Left colon (tissue), 2 donors: ENCODE measurements around the gene EDIL3. TPM values are rescaled to one million over a fixed set of nuclear protein-coding genes. Genes with fewer than 3 reads are reported as not detected.
"Not testable (repeated sequence)": the region's sequence is repeated elsewhere in the genome, so short reads cannot be mapped to it uniquely, and the experiment has no call there.

Experiments used
- ATAC-seq: fragments of 200-7000 bp; cut with Tn5 transposase; one replicate; pipeline ENCODE4 v1.9.1; 2020; ENCODE audit warnings: mild to moderate bottlenecking, moderate library complexity
- DNase-seq, 2 donors: peaks; one replicate each; pipeline ENCODE4 v3.0.0-alpha.2; 2020
- intact Hi-C, 2 donors: fragments of 100-400 bp; cut with DNase I in 1 of 2; cut with micrococcal nuclease in 1 of 2; formaldehyde crosslinking; loops; one replicate each; pipeline versions ENCODE4 v1.11.2 to v1.14.0; 2022; cut with DNase I, micrococcal nuclease
- total RNA-seq, 2 donors: library from RNA; stranded (reverse); fragmentation: NEBNext Ultra II Directional; extraction: Animal tissue kit (Norgen Biotek cat#: 25700); gene quantifications; one replicate each; pipeline ENCODE4 v1.2.1, GENCODE V29; 2021
- donor health status: DM: no; HTN: no; CAD: no.
- donor health status: DM: yes; HTN: yes; CAD: no.

EDIL3 gene
- total RNA-seq, 2 donors from 2014 or later, result 38.1 to 48.7 TPM

DNA sequence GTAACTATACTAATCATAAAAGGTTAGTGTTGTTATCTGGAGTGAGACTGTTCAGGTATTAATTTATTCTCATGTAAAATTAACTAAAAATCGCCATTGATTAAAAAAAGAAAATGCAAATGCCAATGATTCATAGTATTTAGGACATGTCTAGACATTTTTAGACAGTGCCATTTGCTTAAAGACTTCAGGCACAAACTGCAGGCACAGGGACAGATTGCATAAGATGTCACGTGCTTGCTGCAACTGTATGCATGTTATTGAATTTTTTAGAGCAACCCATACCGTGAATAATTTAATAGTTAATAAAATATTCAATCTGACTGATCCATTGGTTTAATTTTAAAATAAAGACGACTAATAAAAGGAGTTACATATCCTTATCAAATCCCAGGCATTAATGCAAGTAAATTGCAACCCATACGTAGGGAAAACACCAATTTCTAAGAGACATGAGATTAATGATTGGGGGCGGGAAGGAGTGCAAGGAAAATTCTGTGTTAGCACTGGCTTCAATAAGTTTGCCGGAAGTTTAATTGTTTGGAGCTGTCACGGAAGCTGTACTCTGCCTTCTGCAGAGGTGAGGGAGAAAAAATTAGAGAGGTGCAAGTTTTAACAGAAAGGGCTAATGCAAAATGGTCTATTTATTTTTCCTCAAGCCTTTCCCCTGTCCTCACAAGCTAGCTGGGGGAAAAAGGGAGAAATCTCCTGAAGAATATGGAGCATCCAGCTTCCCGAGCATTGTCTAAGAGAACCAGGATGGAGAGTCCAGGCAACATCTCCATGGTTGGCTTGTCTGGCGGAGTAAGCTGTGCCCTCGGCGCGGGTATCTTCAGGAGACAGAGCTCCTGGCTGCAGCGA lies 2.9 kb downstream of the EDIL3 start:
- DNase-seq, result peak in 1 of 2 donors; percentile 10
- intact Hi-C loops, result no loop called here

DNA sequence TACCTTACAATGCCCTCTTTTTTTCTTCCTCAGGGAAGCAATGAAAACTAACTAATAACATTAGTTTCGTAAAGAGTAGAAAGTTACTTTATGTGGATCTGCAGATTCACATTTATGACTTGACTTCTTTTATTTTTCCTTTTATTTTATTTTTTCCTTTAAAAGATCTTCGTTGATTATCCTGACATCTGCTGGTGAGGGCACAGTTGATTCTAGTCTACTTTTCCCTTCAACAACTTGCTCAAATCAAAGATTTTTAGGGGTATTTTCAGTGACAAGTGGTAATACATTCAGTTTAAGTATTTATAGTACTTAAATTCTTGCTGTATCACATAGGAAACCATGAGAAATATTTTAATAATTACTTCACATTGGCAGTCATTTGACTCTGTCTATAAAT lies 4.9 kb downstream of the EDIL3 start:
- intact Hi-C loops, result no loop called here
- DNase-seq, result no peak
- ATAC-seq, result no peak

More for the DNA sequence above, 2.9 kb downstream of the EDIL3 start:
- peak; percentile 1 for ATAC-seq

DNA sequence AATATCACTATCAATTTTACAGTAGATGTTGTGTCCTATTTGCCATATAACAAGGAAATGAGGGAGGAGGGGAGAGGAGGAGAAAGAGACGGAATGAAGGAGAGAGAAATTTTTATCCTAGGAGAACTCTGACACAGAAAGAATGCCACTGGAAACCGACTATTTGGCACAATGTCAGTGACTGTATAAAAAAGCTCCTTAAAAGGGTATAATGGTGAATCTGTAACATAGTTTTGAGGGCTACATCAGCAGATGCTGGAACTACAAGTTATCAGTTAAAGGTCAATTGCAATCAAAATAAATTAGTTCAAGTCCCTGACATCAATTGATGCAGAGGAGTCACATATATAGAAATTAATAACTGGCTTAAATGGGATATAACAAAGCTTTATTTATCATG lies 5.7 kb downstream of the EDIL3 start:
- intact Hi-C loops, result no loop called here
- DNase-seq (no peak), ATAC-seq (no peak)

DNA sequence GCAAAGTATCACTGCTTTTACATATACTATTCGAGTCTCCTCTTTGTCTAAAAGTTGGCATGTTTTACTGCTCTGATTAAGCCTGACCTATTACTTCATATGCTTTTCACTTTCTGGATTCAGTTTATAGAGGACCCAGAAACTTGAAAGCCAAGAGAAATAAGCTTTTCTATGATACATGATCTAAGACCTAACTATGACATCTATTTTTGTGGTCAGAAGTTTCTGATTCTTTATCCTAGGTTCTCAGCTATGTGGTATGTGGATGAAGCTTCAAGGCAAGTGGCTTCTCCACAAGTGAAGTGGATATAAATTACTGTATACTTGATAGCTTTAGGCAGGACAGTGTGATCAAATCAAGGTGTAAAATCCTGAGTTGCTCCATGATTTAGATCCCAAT lies 6.3 kb downstream of the EDIL3 start:
- DNase-seq (no peak), ATAC-seq (no peak)
- intact Hi-C loops, result no loop called here

DNA sequence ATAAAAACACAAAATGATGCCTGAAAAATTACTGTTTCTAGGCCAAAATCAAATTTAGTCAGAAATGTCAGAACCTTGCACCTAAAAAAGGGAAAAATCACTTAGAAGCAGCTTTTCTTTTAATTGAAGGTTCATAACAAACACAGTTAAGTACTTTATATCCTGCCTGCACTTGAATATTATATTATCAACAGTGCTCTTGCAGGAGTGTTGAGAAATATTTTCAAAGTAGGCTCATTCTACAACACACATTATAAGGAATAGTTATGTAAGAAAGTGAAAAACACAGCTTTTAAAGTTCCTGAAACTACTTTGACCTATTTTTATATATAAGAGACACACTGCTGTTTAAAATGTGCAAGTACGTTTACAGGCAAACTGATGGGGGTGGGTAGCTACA lies 8.3 kb downstream of the EDIL3 start:
- DNase-seq (no peak), ATAC-seq (no peak)
- intact Hi-C loops, result no loop called here

DNA sequence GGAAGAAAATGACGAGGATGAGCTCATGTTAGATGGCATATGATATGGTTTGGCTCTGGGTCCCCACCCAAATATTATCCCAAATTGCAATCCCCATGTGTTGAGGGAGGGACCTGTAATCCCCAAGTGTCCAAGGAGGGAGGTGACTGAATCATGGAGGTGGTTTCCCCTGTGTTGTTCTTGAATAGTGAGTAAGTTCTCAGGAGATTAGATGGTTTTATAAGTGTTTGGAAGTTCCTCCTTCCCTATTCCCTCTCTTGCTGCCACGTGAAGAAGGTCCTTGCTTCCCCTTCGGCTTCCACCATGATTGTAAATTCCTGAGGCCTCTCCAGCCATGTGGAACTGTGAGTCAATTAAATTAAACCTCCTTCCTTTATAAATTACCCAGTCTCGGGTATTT lies 10.1 kb downstream of the EDIL3 start:
- DNase-seq (no peak), ATAC-seq (no peak)
- intact Hi-C loops, result no loop called here

DNA sequence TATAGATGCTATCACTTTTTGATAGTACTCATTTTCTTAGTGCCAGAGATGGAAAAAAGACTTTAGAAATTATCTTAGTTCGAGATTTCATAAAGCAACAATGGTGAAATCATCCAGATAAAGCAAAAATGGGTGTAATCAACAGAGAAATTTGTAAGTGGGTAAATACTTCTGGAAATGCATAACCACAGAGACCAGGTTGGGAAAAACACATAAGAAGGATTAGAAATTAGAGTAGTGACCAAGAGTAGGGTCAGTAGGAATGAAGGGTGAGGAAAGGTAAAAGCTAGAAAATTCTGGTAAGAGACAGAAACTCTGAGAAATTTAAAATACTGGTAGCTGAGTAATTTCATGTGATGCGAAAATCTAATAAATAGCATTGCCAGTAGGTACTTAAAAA lies 11.2 kb downstream of the EDIL3 start:
- ATAC-seq (no peak), DNase-seq (no peak)
- intact Hi-C loops, result no loop called here

DNA sequence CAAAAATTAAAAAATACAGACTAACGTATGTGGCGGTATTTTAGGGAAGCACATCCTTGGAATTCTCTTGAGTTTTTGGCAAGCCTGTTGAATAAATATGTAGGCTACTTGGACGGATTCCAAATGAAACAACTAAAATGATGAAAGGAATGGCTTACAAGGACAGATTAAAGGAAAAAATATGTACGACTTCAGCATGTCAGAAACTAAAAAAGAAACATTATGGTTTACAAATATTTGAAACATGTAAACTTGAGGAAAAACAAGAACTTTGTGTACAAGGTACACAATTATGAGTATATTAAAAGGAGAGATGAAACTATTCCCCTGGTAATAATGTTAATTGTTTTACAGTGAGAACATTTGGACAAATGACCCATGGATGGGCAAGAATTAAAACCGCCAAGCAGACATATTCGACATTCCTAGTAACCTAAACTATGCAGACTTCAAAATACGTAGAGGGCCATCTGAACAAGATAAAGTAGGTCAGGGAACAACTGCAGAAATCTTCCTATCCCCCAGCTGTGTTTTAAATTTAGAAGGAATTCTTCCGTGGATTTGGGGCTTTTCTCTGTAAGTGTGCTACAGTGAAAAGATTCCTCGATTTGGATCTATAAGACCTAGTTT lies 12.5 kb downstream of the EDIL3 start:
- no peak for DNase-seq
- intact Hi-C loops, result no loop called here
- no peak for ATAC-seq

DNA sequence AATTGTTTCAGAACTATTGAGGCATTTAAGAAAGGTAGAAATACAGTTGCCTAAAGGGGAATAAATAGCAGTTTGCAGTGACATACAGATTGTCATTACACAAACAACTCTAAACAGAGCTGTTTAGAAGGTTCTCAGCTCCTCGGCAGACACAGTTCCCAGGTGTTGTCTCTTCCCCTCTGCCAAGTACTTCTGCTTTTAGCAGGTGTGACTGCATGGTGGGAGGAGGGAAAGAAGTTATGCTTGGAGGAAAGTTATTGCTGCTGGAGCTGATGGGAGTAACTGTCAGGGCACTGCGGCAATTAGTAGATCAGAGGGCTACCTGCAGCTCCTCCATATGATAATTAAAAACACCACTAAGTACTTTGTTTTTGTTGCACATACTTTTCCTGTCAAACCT lies 14.5 kb downstream of the EDIL3 start:
- intact Hi-C loops, result no loop called here
- no peak for DNase-seq
- peak; percentile 79 for ATAC-seq

DNA sequence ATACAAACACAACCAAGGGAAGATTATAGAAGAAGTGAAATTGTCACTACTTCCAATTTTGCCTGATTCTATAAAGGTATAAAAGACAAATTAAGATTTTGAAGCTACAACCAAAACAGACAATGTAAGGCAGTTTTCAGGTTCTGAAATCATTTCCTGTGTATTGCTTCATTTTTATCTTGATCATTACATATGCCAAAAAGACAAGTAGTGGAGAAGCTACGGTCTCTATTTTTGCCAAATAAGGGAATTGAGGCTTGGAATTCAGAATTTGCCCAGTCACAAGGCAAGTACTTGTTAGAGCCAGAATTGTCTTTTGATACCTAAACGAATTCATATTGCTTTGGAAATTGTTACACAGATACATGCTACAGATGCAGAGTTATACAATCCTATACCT lies 20.6 kb downstream of the EDIL3 start:
- DNase-seq (no peak), ATAC-seq (no peak)
- intact Hi-C loops, result no loop called here

DNA sequence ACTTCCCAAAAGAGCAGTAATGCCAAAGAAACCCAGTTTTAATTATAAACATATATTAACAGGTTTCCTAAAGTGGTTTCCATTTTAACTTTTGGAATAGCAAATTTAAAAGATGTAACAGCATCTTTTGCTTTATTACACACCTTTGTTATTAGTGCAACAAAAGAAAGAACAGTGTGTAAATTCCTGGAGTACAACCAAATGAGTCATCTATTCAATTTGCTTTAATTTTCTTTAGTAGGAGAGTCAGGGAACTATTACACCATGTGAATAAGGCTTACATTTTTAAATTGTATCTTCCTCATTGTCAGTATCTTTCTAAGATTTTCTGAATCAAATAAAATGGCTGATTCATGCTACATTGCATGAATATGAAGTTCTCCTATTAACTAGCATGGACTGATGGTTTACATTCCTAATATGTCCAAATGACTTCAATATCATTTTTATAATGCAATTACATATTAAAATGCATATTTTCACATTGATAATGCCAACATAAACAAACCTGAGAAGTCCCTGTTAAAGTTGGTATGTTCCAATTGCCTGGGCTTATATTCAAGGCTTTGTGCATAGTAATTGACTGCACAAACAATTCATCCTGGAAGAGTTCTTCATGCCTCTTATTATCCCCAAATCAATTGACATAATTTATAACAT lies 22.5 kb downstream of the EDIL3 start:
- no peak for DNase-seq
- intact Hi-C loops, result no loop called here
- no peak for ATAC-seq

DNA sequence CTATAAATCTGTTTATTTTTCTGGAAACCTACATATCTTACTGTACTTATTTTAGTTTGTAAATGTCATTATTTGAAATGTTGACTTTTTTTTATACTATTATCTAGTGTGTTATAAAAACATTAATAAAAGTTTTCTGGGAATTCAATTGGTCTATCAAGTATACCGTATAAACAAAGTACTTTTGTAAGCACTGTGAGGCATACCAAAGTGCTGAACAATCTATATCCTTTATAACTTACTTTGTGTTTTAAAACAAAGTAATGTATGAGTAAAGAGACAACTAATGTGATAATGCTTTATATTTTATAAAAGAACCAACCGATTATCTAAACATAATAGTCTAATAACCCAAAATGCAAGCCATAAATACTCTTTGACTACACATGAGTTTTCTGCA lies 23.1 kb downstream of the EDIL3 start:
- ATAC-seq, result no peak
- no peak for DNase-seq
- intact Hi-C loops, result no loop called here

DNA sequence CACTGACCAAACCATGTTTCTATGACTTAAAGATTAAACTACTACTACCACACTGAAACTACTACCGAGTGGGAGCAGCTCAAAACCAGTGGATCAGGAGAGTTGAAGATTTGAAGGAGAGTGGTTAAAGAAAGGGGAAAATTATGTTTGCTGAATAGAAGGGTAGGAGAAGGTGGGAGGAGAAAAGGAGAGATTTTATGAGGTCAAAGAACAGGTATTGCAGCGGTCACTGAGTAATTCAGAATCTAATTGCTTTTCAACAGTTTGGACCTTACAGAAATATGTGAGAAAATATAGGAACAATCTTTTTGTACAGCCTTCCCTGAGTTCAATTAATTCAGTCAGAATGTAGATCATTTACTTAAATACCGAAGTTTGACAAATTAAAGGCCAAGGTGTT lies 24.6 kb downstream of the EDIL3 start:
- DNase-seq (no peak), ATAC-seq (peak; percentile 86)
- intact Hi-C loops, result no loop called here

DNA sequence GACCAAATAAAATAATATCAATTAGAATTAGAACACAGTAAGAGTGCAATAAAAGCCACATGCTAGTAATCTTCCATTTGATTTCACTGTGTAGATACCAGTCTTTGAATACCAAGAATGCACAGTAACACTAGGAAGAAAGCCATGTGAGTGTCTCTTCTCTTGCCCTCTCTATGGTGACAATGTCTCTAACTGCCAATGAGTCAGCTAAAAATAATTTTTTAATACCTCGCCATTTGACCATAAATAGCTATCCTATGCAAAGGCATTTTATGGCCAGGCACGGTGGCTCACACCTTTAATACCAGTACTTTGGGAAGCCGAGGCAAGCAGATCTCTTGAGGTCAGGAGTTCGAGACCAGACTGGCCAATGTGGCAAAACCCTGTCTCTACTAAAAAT lies 30.6 kb downstream of the EDIL3 start:
- ATAC-seq (no peak), DNase-seq (no peak)
- intact Hi-C loops, result no loop called here

DNA sequence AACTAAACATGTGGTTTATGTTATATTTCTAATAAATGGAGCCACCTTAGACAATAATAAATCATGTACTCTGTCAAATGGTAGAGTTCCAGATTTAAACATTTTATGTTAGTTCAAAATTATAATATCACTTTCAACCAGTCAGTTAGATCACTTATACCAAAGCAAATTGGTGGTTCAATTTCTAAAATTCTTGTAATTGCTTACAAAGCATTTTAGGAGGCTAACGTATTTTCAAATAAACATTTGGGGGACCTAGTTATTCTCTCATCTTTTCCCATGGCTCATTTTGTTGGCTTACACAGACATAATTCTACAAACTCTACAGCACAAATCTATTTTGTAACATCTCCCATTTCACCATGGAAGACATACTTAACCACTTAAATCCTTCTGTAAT lies 39.9 kb downstream of the EDIL3 start:
- intact Hi-C loops, result no loop called here
- ATAC-seq (no peak), DNase-seq (no peak)

DNA sequence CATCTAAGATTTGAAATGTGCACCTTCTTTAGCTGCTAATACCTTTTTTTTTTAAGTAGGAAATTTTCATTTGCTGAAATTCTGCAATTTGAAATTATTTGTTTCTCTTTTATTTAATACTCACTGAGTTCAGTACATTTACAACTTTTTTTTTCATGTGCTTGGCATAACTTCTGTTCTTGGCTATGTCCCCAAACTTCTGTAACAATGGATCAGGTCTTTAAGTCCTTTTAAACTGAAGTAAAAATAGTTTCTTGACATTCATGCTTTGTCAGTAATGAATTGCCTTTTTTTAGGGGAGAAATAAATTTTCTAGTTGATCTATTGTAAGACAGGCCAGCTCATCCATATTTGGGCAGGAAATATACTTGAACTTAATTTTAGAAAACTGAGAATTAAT lies 41.5 kb downstream of the EDIL3 start:
- no peak for DNase-seq
- intact Hi-C loops, result no loop called here
- ATAC-seq, result no peak

DNA sequence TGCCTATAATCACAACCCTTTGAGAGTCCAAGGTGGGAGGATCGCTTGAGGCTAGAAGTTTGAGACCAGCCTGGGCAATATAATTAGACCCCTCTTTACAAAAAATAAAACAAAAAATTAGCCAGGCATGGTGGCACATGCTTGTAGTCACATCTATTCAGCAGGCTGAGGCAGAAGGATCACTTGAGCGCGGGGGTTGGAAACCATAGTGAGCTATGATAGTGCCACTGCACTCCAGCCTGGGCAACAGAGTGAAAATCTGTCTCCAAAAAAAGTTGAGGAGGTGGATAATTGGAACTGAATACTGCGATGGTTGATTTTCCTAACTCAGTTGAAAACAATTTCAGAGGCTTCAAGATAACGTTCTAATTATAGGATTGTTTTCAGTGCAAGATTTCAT lies 52.6 kb downstream of the EDIL3 start:
- intact Hi-C loops, result no loop called here
- DNase-seq (no peak), ATAC-seq (no peak)

DNA sequence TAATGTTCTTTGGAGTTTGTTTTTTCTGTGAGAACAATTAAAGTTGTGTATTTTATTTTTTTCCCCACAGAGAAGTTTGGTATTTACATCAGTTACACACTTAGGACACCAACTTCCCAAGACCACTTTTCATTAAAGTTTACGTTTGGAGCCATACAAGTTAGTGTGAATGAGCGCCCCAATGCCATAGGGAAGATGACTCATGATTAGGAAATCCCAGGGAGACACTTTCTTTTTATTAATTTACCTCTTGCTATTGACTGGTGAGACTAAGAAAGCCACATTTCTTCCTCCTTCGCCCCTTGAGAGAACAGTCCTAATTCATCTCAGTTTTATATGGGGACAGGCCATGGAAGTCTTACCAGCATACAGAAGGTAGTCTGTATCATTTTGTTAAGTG lies 57.1 kb downstream of the EDIL3 start:
- ATAC-seq, result no peak

DNA sequence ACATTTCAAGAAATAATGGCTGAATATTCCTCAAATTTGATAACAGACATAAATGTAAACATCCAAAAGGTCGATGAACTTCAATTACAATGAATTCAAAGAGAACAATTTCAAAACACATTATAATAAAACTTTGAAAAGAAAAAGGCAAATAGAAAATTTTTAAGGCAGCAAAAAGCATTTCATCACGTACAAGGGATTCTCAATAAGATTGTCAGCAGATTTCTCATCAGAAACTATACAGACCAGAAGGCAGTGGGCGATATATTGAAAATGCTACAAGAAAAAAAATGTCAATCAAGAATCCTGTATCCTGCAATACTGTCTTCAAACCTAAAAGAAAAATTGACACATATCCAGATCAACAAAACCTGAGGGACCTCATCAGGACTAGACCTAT lies 62.0 kb downstream of the EDIL3 start:
- ATAC-seq, result no peak
- intact Hi-C loops, result no loop called here
- DNase-seq, result no peak

More for the DNA sequence above, 57.1 kb downstream of the EDIL3 start:
- no peak for DNase-seq
- intact Hi-C loops, result no loop called here

DNA sequence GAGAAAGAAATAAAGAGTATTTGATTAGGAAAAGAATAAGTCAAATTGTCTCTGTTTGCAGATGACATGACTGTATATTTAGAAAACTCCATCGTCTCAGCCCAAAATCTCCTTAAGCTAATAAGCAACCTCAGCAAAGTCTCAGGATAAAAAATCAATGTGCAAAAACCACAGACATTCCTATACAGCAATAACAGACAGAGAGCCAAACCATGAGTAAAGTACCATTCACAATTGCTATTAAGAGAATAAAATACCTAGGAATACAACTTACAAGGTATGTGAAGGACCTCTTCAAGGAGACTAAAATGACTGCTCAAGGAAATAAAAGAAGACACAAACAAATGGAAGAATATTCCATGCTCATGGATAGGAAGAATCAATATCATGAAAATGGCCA lies 66.9 kb downstream of the EDIL3 start:
- DNase-seq, result not testable (repeated sequence)

More for the DNA sequence above, 66.9 kb downstream of the EDIL3 start:
- ATAC-seq, intact Hi-C loops: not testable (repeated sequence)
